Sigmoid colon (tissue), 7 donors: ENCODE measurements around the gene HNF1B. TPM values are rescaled to one million over a fixed set of nuclear protein-coding genes. Genes with fewer than 3 reads are reported as not detected.

Experiments used
- DNase-seq: peaks from one replicate; pipeline ENCODE4 v3.0.0-alpha.2; 2019
- H3K27ac ChIP-seq, 4 donors: fragments of 200-600 bp; sonication (generic); one replicate each; pipeline ENCODE4 v1.5.1; 2016 to 2019; ENCODE audit warnings: mild to moderate bottlenecking in 1 of 4
- H3K27me3 ChIP-seq, 3 donors: fragments of 200-600 bp; sonication (generic); one replicate each; pipeline ENCODE4 v1.5.1; 2019; ENCODE audit warnings: mild to moderate bottlenecking in 1 of 3
- H3K36me3 ChIP-seq, 4 donors: fragments of 200-600 bp; sonication (generic); one replicate each; pipeline ENCODE4 v1.5.1; 2016 to 2019
- H3K4me1 ChIP-seq, 4 donors: fragments of 200-600 bp; sonication (generic); one replicate each; pipeline ENCODE4 v1.5.1; 2017 to 2019
- H3K4me3 ChIP-seq, 4 donors: fragments of 200-600 bp; sonication (generic); one replicate each; pipeline ENCODE4 v1.5.1; 2017 to 2019; ENCODE audit warnings: mild to moderate bottlenecking in 2 of 4, moderate library complexity in 1 of 4
- H3K9me3 ChIP-seq, 4 donors: fragments of 200-600 bp in 3 of 4; sonication (generic) in 3 of 4; one replicate each; pipeline versions ENCODE4 v1.5.1 to v1.6.1; 2013 to 2019
- CTCF ChIP-seq, 4 experiments: fragments of 450-650 bp in 3 of 4; fragments of 200-600 bp in 1 of 4; IDR thresholded peaks; one replicate each; pipeline ENCODE4 v1.5.1; 2016 to 2019; ENCODE audit warnings: antibody characterized with exemption in 4 of 4, mild to moderate bottlenecking in 3 of 4, moderate library complexity in 2 of 4
- EP300 ChIP-seq, 4 donors: sonication (generic); formaldehyde crosslinking; IDR thresholded peaks; one replicate each; pipeline ENCODE4 v1.6.1; 2017; ENCODE audit warnings: antibody characterized with exemption in 4 of 4
- POLR2A ChIP-seq, 2 donors: fragments of 450-650 bp; IDR thresholded peaks; one replicate each; pipeline ENCODE4 v1.6.1; 2016; ENCODE audit warnings: antibody characterized with exemption in 2 of 2, mild to moderate bottlenecking in 2 of 2, moderate library complexity in 2 of 2
- POLR2AphosphoS5 ChIP-seq, 4 donors: sonication (generic); formaldehyde crosslinking; IDR thresholded peaks; one replicate each; pipeline ENCODE4 v1.6.1; 2017; ENCODE audit warnings: antibody characterized with exemption in 4 of 4
- WGBS, 2 donors: extraction: QIAGEN DNeasy Blood & Tissue Kit; methylation state at CpG; one replicate each; pipeline ENCODE4 v1.1.7; 2013; 5-methylcytosine and 5-hydroxymethylcytosine counted together
- intact Hi-C: fragments of 100-400 bp; cut with DNase I; formaldehyde crosslinking; loops from one replicate; pipeline ENCODE4 v1.15.1; 2023
- polyA plus RNA-seq, 3 donors: library from polyadenylated mRNA; stranded (reverse); fragments of 200-250 nt; gene quantifications; one replicate each; pipeline ENCODE4 v1.2.3, GENCODE V29; 2013
- total RNA-seq, 4 donors: library from RNA; depleted of rRNA; stranded (reverse); fragments of >200 nt; gene quantifications; one replicate each; pipeline ENCODE4 v1.1.0, GENCODE V29; 2016
- donor health status: healthy with polysubstance abuse.
- donor health status: Bipolar disorder and iron deficiency.
- donor health status: healthy.

HNF1B gene
- total and polyA plus RNA-seq, 7 donors: 0.28 to 13.2 (median 10.7) TPM; not detected in 3

DNA sequence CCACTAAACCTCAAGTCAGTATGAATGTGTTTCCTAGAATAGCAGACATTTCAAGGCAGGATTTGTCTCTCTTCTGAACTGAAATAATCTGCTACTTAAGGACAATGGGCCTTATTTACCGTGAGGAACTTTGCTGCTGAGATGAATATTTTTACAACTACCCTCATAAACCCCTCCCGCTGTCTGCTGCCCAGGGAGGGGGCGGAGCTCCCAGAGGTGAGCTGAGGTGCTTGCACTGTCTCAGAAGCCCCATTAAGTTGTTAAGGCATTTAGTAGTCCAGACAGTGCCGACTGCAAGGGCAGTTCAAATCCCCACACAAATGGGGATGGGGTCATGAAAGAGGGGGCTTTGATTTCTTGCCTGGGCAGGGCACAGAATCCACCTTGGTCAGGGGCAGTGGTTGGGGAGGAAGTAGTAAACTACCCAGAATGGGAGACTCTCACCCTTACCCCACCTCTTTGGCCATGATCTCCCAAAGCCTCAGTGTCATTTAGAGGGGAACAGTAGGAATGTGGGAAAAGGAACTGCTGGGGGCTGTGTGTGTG is 19.2 kb downstream of the HNF1B start:
- WGBS, 2 donors: 7 to 58% methylated on average over 4 of the region's 4 CpGs
- peaks cover 0 to 3% (median 0%) of the 10 kb centered on the region in 3 donors for H3K27me3 ChIP-seq
- DNase-seq: no peak
- intact Hi-C loops: no loop called here
- H3K9me3 ChIP-seq: no peaks in the 10 kb centered on the region
- no peaks in the 10 kb centered on the region for H3K4me1 ChIP-seq
- H3K4me3 ChIP-seq: no peak overlapping the region
- TF ChIP-seq EP300 (IDR thresholded peaks at IDR 0.05) (no peak), POLR2A (IDR thresholded peaks at IDR 0.05) (no peak)
- H3K36me3 ChIP-seq: no peaks in the 10 kb centered on the region
- H3K27ac ChIP-seq: no peak overlapping the region

- TF ChIP-seq POLR2A (IDR thresholded peaks at IDR 0.05) (no peak), CTCF (IDR thresholded peaks at IDR 0.05) (no peak), EP300 (IDR thresholded peaks at IDR 0.05) (no peak), POLR2AphosphoS5 (IDR thresholded peaks at IDR 0.05) (no peak)
- no peaks in the 10 kb centered on the region for H3K9me3 ChIP-seq
- intact Hi-C loops: no loop called here
- DNase-seq: no peak
- H3K27ac ChIP-seq: no peak overlapping the region
- no peaks in the 10 kb centered on the region for H3K36me3 ChIP-seq
- H3K4me3 ChIP-seq: no peak overlapping the region
- H3K27me3 ChIP-seq: peaks cover 0 to 3% (median 0%) of the 10 kb centered on the region in 3 donors
- WGBS, 2 donors: 32 to 66% methylated on average over 5 of the region's 5 CpGs
- no peaks in the 10 kb centered on the region for H3K4me1 ChIP-seq
Observed at GRCh38 chr17:37725021-37725595, 19.8 kb downstream of the HNF1B start.

- peaks cover 0 to 7% (median 0%) of the 10 kb centered on the region in 3 donors for H3K27me3 ChIP-seq
- no peak overlapping the region for H3K27ac ChIP-seq
- 13 to 42% methylated on average over 4 of the region's 4 CpGs for WGBS, 2 donors
- no peaks in the 10 kb centered on the region for H3K36me3 ChIP-seq
- peaks cover 0 to 7% (median 0%) of the 10 kb centered on the region in 4 donors for H3K4me1 ChIP-seq
- H3K9me3 ChIP-seq: no peaks in the 10 kb centered on the region
- no peak for TF ChIP-seq POLR2A (IDR thresholded peaks at IDR 0.05)
- TF ChIP-seq POLR2AphosphoS5 (IDR thresholded peaks at IDR 0.05): no peak
- TF ChIP-seq EP300 (IDR thresholded peaks at IDR 0.05): no peak
- TF ChIP-seq CTCF (IDR thresholded peaks at IDR 0.05): no peak
- H3K4me3 ChIP-seq: no peak overlapping the region
- no peak for DNase-seq
- intact Hi-C loops: no loop called here
Observed at GRCh38 chr17:37720989-37721388, 23.9 kb downstream of the HNF1B start.

DNA sequence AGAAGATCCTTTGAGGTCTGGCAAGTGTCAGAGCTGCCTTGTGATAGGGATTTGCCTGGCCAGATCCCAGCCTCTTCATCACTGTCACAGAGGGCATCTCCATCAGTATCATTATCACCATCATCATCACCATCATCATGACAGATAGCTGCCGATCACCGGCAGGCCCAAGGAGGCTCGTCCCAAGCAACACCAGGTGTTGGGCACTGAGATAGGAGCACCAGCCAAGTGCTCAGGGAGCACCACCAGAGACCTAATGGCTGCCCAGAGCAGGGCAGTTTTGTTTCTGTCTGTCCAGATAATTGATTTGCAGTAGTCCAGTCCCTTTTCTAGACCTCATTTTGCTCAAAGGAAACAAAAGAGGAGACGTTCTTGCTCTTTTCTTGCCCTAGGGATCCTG is 25.0 kb downstream of the HNF1B start:
- no peaks in the 10 kb centered on the region for H3K36me3 ChIP-seq
- 85% methylated on average over 4 of the region's 4 CpGs for WGBS, 2 donors
- H3K4me3 ChIP-seq: no peak overlapping the region
- intact Hi-C loops: no loop called here
- H3K27me3 ChIP-seq: peaks cover 0 to 11% (median 0%) of the 10 kb centered on the region in 3 donors
- peaks cover 0 to 7% (median 0%) of the 10 kb centered on the region in 4 donors for H3K4me1 ChIP-seq
- DNase-seq: no peak
- no peaks in the 10 kb centered on the region for H3K9me3 ChIP-seq
- TF ChIP-seq POLR2A (IDR thresholded peaks at IDR 0.05): no peak
- TF ChIP-seq POLR2AphosphoS5 (IDR thresholded peaks at IDR 0.05): no peak
- TF ChIP-seq EP300 (IDR thresholded peaks at IDR 0.05): no peak
- TF ChIP-seq CTCF (IDR thresholded peaks at IDR 0.05): no peak
- H3K27ac ChIP-seq: no peak overlapping the region

DNA sequence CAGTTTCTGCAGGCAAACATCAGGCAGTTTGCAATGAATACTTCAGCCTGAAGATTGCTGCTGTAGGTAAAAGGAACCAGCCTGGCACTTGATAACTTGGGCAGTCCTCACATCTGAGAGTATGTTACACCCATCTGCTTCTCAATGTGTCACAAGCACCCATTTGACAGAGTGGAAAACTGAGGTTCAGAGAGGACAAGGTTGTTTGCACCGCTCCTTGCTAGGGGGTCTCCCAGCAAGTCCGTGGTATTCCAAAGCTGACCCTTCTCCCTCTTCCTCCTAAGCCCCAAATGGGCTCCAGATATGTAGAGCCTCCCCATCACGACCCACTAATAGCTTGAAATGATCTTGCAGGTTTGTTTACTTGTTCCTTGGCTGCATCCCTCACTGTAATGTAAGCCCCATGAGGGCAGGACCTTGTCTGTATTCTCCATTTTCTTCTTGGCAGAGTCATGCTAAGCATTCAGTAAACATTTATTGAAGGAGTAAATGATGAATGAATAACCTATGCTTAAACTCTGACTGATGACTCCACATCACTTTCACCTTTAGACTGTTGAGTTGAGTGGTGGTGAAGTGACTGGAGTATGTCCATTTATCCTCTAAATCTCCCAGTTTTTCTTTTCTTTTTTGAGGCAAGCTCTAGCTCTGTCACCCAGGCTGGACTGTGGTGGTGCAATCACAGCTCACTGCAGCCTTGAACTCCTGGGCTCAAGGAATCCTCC is 26.4 kb downstream of the HNF1B start:
- peaks cover 0 to 11% (median 3%) of the 10 kb centered on the region in 3 donors for H3K27me3 ChIP-seq
- DNase-seq: no peak
- 82 to 91% methylated on average over 3 of the region's 3 CpGs for WGBS, 2 donors
- peaks cover 0 to 7% (median 0%) of the 10 kb centered on the region in 4 donors for H3K4me1 ChIP-seq
- intact Hi-C loops: no loop called here
- no peak overlapping the region for H3K4me3 ChIP-seq
- no peak overlapping the region for H3K27ac ChIP-seq
- H3K36me3 ChIP-seq: no peaks in the 10 kb centered on the region
- H3K9me3 ChIP-seq: no peaks in the 10 kb centered on the region
- no peak for TF ChIP-seq POLR2A (IDR thresholded peaks at IDR 0.05)
- TF ChIP-seq POLR2AphosphoS5 (IDR thresholded peaks at IDR 0.05): no peak
- TF ChIP-seq EP300 (IDR thresholded peaks at IDR 0.05): no peak
- TF ChIP-seq CTCF (IDR thresholded peaks at IDR 0.05): no peak
